Mucosa of stomach (tissue), 1 donor: ENCODE results near the gene GOLGA6A.
"Not testable (repeated sequence)": the region's sequence is repeated elsewhere in the genome, so short reads cannot be mapped to it uniquely, and the experiment has no call there.

Source experiments
- H3K27me3 ChIP-seq: one replicate; pipeline ENCODE4 v1.7.0; 2013; ENCODE audit warnings: mild to moderate bottlenecking, low read length; ENCODE audit not compliant: control insufficient read depth, insufficient read depth
- H3K36me3 ChIP-seq: one replicate; pipeline ENCODE4 v1.7.0; 2013; ENCODE audit warnings: low read length; ENCODE audit not compliant: control insufficient read depth, insufficient read depth
- H3K4me1 ChIP-seq: one replicate; pipeline ENCODE4 v1.7.0; 2013; ENCODE audit warnings: mild to moderate bottlenecking, low read length; ENCODE audit not compliant: control insufficient read depth, insufficient read depth
- H3K4me3 ChIP-seq: one replicate; pipeline ENCODE4 v1.7.0; 2013; ENCODE audit warnings: low read length
- H3K9ac ChIP-seq: one replicate; pipeline ENCODE4 v1.7.0; 2013; ENCODE audit warnings: mild to moderate bottlenecking, low read length, moderate library complexity
- H3K9me3 ChIP-seq: one replicate; pipeline ENCODE4 v1.7.0; 2013; ENCODE audit warnings: mild to moderate bottlenecking, low read length, moderate library complexity; ENCODE audit not compliant: control insufficient read depth
- donor health status: Pancreatic carcinoma.

The GOLGA6A gene

DNA sequence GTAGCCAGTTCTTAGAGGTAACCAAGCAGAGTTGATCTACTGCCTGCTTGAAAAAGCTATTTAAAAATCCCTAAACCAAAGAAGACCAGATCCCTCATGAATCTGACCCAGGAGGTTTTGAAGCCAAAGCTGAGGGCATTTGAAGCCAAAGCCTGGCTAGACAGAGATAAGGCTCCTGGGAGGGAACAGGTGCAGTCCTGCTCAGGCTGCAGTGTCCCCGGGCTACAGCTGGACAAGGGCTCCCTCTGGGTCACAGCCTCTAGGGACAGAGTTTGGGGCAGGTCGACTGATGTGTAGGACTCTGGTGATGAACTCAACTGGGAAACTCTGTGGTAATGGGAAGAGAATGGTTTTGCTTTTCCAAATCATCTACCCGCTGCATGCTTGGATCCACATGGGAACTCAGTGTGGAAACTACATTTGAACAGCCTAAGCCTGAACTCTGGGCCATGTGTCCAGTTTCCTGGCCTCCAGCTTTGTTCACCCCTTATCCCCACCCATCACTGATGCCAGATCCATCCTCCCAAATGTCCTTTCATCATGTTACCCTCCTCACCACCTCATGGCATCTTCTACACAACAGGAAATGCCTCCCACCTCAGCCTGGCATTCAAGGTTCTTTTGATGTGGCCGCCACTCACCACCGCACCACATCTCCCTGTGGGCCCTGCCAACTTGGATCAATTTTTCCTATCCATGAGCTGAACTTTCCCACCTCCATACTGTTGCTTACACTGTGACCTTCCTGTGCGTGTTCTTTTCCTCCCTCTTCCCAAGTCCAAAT is 23.1 kb downstream of the GOLGA6A start:
- H3K9ac ChIP-seq, H3K27me3 ChIP-seq, H3K4me3 ChIP-seq, H3K36me3 ChIP-seq, H3K4me1 ChIP-seq, H3K9me3 ChIP-seq: not testable (repeated sequence)

DNA sequence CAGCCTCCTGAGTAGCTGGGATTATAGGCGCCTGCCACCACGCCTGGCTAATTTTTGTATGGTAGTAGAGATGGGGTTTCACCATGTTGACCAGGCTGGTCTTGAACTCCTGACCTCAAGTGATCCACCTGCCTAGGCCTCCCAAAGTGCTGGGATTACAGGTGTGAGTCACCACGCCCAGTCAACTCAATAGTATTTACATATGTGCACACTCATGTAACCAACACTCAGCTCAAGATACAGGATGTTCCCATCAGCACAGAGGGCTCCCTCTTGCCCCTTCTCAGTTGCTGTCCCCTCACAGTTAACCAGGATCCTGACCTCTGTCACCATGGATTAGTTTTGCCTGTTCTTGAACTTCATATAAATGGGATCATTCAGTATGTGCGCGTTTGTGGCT is 26.0 kb downstream of the GOLGA6A start:
- H3K27me3 ChIP-seq, H3K4me1 ChIP-seq, H3K4me3 ChIP-seq, H3K36me3 ChIP-seq, H3K9ac ChIP-seq, H3K9me3 ChIP-seq: not testable (repeated sequence)

DNA sequence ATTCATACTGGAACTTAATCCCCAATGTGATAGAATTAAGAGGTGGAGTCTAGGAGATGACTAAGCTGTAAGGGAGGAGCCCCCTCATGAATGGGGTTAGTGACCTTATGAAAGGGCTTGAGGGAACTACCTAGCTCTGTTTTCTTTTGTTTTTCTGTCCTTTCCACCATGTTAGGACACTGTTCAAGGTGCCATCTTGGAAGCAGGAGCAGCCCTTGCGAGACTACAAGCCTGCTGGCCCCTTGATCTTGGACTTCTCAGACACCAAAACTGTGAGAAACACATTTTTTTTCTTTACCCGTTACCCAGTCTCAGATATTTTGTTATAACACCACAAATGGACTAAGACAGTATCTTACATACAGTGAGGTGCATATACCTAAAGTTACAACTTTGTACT is 26.5 kb downstream of the GOLGA6A start:
- Histone ChIP-seq H3K9me3 (no peaks in the 10 kb centered on the region), H3K36me3 (no peaks in the 10 kb centered on the region), H3K4me1 (peaks cover 7% of the 10 kb centered on the region), H3K4me3 (no peak overlapping the region), H3K9ac (no peak overlapping the region), H3K27me3 (no peaks in the 10 kb centered on the region)

DNA sequence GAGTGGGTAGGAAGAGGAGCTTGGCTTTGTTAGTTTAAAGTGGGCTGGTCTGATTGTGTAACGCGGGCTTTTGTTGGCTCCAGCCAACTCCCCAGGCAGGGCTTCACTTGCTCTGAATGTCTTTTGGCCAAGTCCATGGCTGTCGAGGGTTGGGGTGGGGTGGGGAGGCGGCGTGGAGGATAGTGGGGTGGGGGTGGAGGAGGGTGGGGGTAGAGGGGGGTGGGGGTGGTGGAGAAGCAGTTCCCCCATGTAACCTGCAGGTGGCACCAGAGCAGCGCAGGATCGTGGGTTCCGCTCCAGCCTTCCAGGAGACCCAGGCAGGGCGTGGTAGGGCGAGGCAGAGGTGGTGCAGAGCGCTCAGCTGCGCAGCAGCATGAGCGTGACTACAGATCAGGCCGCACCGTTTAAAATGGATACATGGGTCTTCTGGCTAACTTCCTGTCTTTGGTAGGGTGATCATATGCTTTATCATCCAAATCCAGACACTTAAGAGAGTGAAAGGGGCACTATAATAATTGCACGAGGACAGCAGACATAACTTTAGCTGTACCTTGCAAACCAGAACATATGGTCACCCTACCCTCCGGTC is 28.3 kb downstream of the GOLGA6A start:
- Histone ChIP-seq H3K9me3 (no peaks in the 10 kb centered on the region), H3K36me3 (no peaks in the 10 kb centered on the region), H3K27me3 (no peaks in the 10 kb centered on the region), H3K9ac (no peak overlapping the region), H3K4me3 (no peak overlapping the region), H3K4me1 (peaks cover 10% of the 10 kb centered on the region)

DNA sequence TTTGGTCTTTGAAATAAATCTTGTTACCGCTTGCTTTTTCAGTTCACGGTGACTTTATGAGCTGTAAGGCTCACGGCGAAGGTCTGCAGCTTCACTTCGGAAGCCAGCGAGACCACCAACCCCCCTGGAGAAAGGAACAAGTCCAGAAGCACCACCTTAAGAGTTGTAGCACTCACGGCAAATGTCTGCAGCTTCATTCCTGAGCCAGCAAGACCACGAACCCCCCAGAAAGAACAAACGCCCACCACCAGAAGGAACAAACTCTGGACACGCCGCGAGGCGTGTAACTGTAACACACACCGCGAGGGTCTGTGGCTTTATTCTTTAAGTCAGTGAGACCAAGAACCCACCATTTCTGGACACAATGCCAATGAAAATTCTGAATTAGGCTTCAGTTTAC is 28.8 kb downstream of the GOLGA6A start:
- Histone ChIP-seq H3K9me3 (no peaks in the 10 kb centered on the region), H3K9ac (no peak overlapping the region), H3K4me3 (no peak overlapping the region), H3K4me1 (peaks cover 10% of the 10 kb centered on the region), H3K27me3 (no peaks in the 10 kb centered on the region), H3K36me3 (no peaks in the 10 kb centered on the region)

DNA sequence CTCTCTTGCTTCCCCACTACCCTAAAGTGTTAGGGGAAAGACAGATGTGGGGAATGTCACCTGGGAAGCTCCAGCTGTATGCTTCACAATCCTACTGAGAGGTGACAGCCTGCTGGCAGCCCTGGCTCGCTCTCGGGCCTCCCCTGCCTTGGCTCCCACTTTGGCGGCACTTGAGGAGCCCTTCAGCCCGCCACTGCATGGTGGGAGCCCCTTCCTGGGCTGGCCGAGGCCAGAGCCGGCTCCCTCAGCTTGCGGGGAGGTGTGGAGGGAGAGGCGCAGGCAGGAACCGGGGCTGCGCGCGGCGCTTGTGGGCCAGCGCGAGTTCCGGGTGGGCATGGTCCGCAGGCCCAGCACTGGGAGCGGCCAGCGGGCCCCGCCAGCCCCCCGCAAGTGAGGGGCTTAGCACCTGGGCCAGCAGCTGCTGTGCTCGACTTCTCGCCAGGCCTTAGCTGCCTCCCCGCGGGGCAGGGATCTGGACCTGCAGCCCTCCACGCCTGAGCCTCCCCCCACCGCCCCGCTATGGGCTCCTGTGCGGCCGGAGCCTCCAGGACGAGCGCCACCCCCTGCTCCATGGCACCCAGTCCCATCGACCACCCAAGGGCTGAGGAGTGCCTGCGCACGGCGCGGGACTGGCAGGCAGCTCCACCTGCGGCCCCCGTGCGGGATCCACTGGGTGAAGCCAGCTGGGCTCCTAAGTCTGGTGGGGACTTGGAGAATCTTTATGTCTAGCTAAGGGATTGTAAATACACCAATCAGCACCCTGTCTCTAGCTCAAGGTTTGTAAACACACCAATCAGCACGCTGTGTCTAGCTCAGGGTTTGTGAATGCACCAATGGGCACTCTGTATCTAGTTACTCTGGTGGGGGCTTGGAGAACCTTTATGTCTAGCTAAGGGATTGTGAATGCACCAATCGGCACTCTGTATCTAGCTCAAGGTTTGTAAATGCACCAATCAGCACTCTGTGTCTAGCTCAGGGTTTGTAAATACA is 29.8 kb downstream of the GOLGA6A start:
- H3K27me3 ChIP-seq, H3K36me3 ChIP-seq, H3K4me3 ChIP-seq, H3K9ac ChIP-seq, H3K9me3 ChIP-seq: not testable (repeated sequence)
- H3K4me1 ChIP-seq: peaks cover 15% of the 10 kb centered on the region

DNA sequence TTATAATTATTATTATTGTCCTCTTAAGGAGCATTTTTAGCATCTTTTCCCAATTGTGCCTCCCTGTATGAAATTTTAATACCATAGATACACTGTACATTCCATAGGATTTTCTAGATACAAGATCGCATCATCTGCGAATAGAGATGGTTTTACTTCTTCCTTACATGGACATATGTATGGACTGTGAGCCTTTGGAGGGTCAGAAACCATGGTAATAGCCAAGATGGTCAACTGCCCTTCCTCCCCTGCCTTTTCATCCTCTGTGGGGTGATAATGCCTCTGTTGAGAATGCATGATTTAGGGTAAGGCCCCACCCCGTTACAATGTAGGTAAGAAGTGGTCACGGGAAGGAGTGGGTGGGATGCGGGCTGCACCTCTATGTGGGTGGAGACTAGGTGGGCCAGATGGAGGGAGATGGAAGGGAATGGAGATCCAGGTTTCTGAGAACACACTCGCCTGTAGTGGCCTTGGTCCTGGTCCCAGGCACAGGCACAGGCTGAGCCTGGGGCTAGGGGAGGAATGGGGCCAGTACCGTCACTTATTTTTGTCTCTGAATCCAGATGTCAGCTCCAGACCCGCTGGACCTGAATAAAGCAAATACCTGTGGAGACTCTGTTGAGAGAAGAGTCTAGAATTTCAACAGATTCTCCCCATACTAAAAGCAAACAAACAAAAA is 31.7 kb downstream of the GOLGA6A start:
- no peaks in the 10 kb centered on the region for H3K27me3 ChIP-seq
- H3K36me3 ChIP-seq: no peaks in the 10 kb centered on the region
- no peak overlapping the region for H3K4me3 ChIP-seq
- peaks cover 15% of the 10 kb centered on the region for H3K4me1 ChIP-seq
- H3K9ac ChIP-seq: peak overlapping the region; percentile 44
- H3K9me3 ChIP-seq: no peaks in the 10 kb centered on the region

DNA sequence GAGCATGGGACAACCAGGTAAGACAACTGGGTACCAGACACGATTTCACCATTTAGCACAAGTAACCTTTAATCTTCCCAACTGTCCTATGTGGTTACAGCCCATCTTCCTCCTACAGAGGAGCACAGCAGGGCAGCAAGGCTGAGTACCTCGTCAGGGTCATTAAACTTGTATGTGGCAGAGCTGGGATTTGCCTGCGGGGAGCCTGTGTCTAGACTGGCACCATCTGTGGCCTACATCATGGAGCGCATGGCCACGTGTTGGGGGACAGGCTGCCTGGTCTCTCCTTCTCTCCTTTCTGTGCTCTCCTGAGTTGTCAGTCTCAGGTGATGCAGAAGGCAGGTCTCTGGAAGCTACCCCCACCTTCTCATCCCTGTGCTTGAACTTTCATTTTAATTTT is 32.2 kb downstream of the GOLGA6A start:
- Histone ChIP-seq H3K9me3 (no peaks in the 10 kb centered on the region), H3K4me3 (no peak overlapping the region), H3K36me3 (no peaks in the 10 kb centered on the region), H3K4me1 (peaks cover 15% of the 10 kb centered on the region), H3K27me3 (no peaks in the 10 kb centered on the region), H3K9ac (no peak overlapping the region)

DNA sequence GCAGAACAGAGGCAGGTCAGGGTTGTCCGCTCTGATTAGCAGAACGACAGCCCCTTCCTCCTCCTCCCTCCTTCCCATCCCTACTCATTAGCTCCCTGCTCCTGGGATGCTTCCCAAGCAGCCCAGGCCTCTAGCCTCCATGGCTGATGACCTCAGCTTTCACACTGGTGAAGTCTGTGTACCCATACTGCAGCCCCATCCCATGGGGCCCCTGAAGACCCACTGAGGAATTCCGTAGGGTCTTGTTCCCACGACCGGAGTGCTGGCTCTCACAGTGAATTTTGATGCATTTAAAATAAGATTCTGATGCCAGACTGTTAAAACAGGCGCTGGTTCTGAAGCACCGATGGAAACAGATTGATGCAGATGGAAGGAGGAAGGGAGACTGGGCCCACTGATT is 36.1 kb downstream of the GOLGA6A start:
- Histone ChIP-seq H3K9ac (no peak overlapping the region), H3K4me3 (no peak overlapping the region), H3K36me3 (no peaks in the 10 kb centered on the region), H3K27me3 (no peaks in the 10 kb centered on the region), H3K9me3 (no peaks in the 10 kb centered on the region), H3K4me1 (peaks cover 11% of the 10 kb centered on the region)

DNA sequence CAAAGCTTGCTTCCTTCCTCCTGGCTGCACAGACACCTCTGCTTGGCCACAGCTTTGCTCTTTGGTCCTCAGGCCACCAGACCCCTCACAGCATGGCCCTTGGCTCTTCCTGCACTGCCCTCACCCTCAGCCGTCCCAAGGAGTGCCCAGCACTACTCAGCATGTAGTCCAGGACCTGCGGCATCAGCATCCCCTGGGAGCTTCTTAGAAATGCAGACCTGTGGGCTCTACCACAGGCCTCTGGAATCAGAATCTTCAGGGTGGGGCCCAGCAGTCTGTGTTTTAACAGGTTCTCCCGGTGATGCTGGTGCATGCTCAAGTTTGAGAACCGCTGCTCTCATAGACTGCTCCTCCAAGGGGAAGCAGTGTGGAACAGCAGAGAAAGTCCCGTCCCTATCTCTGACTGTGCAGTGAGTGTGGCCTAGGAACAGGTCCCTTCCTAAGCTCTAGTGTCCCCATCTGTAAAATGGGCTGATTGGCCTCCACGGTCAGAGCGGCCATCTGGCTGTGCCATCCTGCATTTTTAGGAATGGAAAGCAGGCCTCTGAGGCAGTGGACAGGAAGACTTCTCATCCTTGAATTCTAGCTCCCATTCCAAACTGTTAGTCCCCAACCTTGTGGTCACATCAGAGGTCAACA is 36.6 kb downstream of the GOLGA6A start:
- Histone ChIP-seq H3K36me3 (no peaks in the 10 kb centered on the region), H3K9ac (no peak overlapping the region), H3K4me3 (no peak overlapping the region), H3K27me3 (no peaks in the 10 kb centered on the region), H3K4me1 (peaks cover 7% of the 10 kb centered on the region), H3K9me3 (no peaks in the 10 kb centered on the region)

DNA sequence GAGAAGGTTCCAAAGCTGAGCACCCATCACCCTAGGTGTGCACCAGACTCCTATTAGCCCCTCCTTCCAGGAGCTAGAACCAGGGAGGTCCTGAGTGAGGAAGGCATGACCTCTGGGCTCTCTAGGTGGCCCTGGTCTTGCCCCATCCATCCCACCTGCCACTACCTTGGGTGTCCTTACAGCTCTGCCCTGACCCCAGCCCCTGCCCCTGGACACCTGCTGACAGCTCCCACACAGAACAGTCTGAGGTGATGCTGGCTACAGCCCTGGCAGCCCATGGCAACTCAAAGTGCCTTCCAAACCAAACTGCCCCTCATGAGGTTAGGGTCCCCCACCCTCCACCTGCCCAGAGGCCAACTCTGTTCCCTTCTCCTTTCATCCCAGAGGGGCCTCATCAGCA is 37.2 kb downstream of the GOLGA6A start:
- Histone ChIP-seq H3K4me1 (peaks cover 6% of the 10 kb centered on the region), H3K9me3 (no peaks in the 10 kb centered on the region), H3K4me3 (no peak overlapping the region), H3K9ac (no peak overlapping the region), H3K27me3 (no peaks in the 10 kb centered on the region), H3K36me3 (no peaks in the 10 kb centered on the region)
